ENCODE data around the gene NCMAP. TPM values are rescaled to one million over a fixed set of nuclear protein-coding genes. Genes with fewer than 3 reads are reported as not detected.

NCMAP gene
- total and polyA plus RNA-seq, 2 of the 4 experiments (the other 2 are of a cell fraction): not detected

GRCh38 chr1:24558902-24559791 is 3.3 kb downstream of the NCMAP start:
- no peak overlapping the region for H3K27ac ChIP-seq (ENCODE audit: insufficient read depth, low read length)
- no peak overlapping the region for H3K14ac ChIP-seq (replicated peaks; ENCODE audit: low read depth, low read length)
- in situ Hi-C loops (cut with MboI; ENCODE audit: low sequenced_read_pairs) (no loop called here), dilution Hi-C loops (cut with HindIII; ENCODE audit: low sequenced_read_pairs, unreplicated experiment) (no loop called here), intact Hi-C loops (cut with micrococcal nuclease) (no loop called here)
- no peak overlapping the region for H2AK9ac ChIP-seq (replicated peaks; ENCODE audit: low read depth, low read length, poor library complexity)
- no peak overlapping the region for H3K4me2 ChIP-seq (ENCODE audit: low read depth, low read length)
- WGBS, 2 experiments (ENCODE audit: extremely low coverage in 2 of 2, insufficient read length in 1 of 2): 92% methylated on average over 2 of the region's 12 CpGs; no CpG with 5 or more reads in 1 of the 2 experiments
- H3K4me1 ChIP-seq (ENCODE audit: control insufficient read depth, insufficient read depth, low read length): no peaks in the 10 kb centered on the region; the same call in 1 of the 2 replicates
- H3K56ac ChIP-seq (ENCODE audit: extremely low read depth, insufficient read depth, low read length): no peak overlapping the region
- H3K4me3 ChIP-seq (ENCODE audit: insufficient read depth, low read depth, low read length): no peak overlapping the region
- ChIA-PET CTCF (no interaction called here), POLR2A (ENCODE audit: unreplicated experiment) (no interaction called here)
- no TSS peak for BruUV-seq (replicated peaks)
- TF ChIP-seq CEBPB (IDR thresholded peaks at IDR 0.05; ENCODE audit: low read depth, low read length): 0 out of 2 replicates have a peak, but pooled peaks have one; percentile 2
- peak; percentile 71 for TF ChIP-seq RCOR1 (IDR thresholded peaks at IDR 0.05; ENCODE audit: insufficient replicate concordance, low read length)
- no peak for TF ChIP-seq CHD1 (IDR thresholded peaks at IDR 0.05; ENCODE audit: low read depth, low read length)
- TF ChIP-seq FOS (IDR thresholded peaks at IDR 0.05; ENCODE audit: low read depth, low read length): no peak
- TF ChIP-seq CTCF (conservative IDR thresholded peaks at IDR 0.05; ENCODE audit: low read depth, low read length): no peak
- TF ChIP-seq RAD21 (IDR thresholded peaks at IDR 0.05; ENCODE audit: low read length): no peak
- no peak for TF ChIP-seq BHLHE40 (IDR thresholded peaks at IDR 0.05; ENCODE audit: low read depth, low read length)
- no peak for TF ChIP-seq RFX5 (IDR thresholded peaks at IDR 0.05; ENCODE audit: low read depth, low read length)
- no peak for TF ChIP-seq USF2 (IDR thresholded peaks at IDR 0.05; ENCODE audit: low read depth, low read length)
- TF ChIP-seq MAFK (IDR thresholded peaks at IDR 0.05; ENCODE audit: low read depth, low read length): no peak
- no peak for TF ChIP-seq MAZ (IDR thresholded peaks at IDR 0.05; ENCODE audit: borderline replicate concordance, low read depth, low read length)
- no peak for TF ChIP-seq MXI1 (IDR thresholded peaks at IDR 0.05; ENCODE audit: borderline replicate concordance, low read depth, low read length)
- no peak for TF ChIP-seq ELK1 (IDR thresholded peaks at IDR 0.05; ENCODE audit: borderline replicate concordance, low read depth, low read length)
- H2BK15ac ChIP-seq (ENCODE audit: low read depth, low read length): no peak overlapping the region
- H3K9me1 ChIP-seq (ENCODE audit: insufficient read depth, low read length): peaks cover 9% of the 10 kb centered on the region; the same call in 1 of the 2 replicates
- no peak overlapping the region for H3K23ac ChIP-seq (ENCODE audit: low read depth, low read length)
- no peak overlapping the region for H3K9ac ChIP-seq (ENCODE audit: low read depth, low read length)
- peak overlapping the region; percentile 86 for H2AFZ ChIP-seq (replicated peaks; ENCODE audit: low read length, poor library complexity)
- no peak overlapping the region for H2BK120ac ChIP-seq (ENCODE audit: low read depth, low read length)
- H4K8ac ChIP-seq (ENCODE audit: low read depth in 2 of 2, low read length in 2 of 2): peak overlapping the region in 1 of 2 experiments; percentile 30; a peak in 1 of 4 replicates
- H3K4ac ChIP-seq (ENCODE audit: low read depth, low read length): 0 out of 2 replicates have a peak overlapping the region, but pooled peaks have one; percentile 0
- H3K79me1 ChIP-seq (ENCODE audit: low read depth in 1 of 2, low read length in 2 of 2): no peaks in the 10 kb centered on the region
- no peak overlapping the region for H2BK5ac ChIP-seq (ENCODE audit: low read depth, low read length, poor library complexity, severe bottlenecking)
- no peaks in the 10 kb centered on the region for H3K9me3 ChIP-seq (ENCODE audit: control insufficient read depth, insufficient read depth, low read length)
- peak; percentile 87 for ATAC-seq (ENCODE audit: low read depth)
- no peak overlapping the region for H2AK5ac ChIP-seq (ENCODE audit: low read depth, low read length)
- H4K5ac ChIP-seq (ENCODE audit: low read depth, low read length): no peak overlapping the region
- peaks cover 42% of the 10 kb centered on the region for H3K27me3 ChIP-seq (ENCODE audit: control insufficient read depth, insufficient read depth, low read length)
- H3K18ac ChIP-seq (ENCODE audit: low read depth, low read length): no peak overlapping the region
- no peaks in the 10 kb centered on the region for H4K20me1 ChIP-seq (ENCODE audit: insufficient read depth, low read length)
- no peaks in the 10 kb centered on the region for H3K36me3 ChIP-seq (ENCODE audit: control insufficient read depth, insufficient read depth, low read length)
- no peak overlapping the region for H2BK20ac ChIP-seq (ENCODE audit: low read depth, low read length)
- DNase-seq: peak; percentile 82
- no peak overlapping the region for H4K91ac ChIP-seq (ENCODE audit: insufficient read depth, low read depth, low read length)
